WTC11 (cell line): ENCODE data around the gene PAX4.

Experiments
- KAT7 ChIP-seq: sonication (generic); formaldehyde crosslinking; IDR thresholded peaks from 2 replicates; pipeline ENCODE4 v1.8.1; 2023; ENCODE audit warnings: missing genetic modification reagents, mild to moderate bottlenecking, borderline replicate concordance
- NFE2L1 ChIP-seq: sonication (generic); formaldehyde crosslinking; IDR thresholded peaks from 2 replicates; pipeline ENCODE4 v1.8.1; 2023; ENCODE audit warnings: missing genetic modification reagents

DNA sequence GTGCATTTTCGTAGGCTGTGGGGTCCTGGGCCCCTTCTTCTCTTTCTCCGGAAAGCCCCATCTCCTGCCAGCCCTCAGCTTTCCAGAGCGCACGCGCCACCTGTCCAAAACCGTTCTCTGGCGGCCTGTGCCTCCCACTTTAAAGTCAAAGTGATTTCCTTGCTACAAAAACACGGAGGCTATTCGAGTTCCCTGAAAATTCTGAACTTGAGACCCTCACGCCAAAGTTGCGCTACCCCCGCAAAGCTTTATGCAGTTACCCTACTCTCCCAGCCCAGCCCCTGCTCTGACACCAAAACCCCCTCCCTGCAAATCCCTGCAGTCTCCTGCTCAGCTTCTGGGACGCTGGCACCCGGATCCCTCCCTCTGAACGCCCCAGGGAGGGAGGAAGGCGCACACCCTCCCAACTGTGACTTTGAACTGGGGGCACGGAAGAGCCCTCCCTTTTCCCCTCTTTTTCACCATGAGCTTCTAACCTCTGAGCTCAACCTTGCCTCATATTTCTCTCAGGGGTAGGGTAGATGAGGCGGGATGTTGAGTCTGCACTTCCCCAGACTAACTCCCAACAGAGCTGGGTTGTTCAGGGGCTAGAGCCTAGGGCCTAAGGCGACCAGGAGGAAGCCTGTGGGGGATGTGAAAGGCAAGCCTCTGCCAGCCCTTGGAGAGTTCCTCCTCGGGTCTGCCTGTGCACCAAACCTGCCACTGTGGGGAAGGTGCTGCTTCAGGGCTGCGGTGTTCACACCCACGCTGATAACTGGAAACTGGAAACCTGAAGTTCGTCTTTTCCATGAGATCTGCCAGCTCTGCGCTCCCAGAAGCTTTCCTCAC lies 2.7 kb upstream of the PAX4 start:
- TF ChIP-seq NFE2L1 (CRISPR knock-in tag) (no peak), KAT7 (no peak)
